ENCODE data around the gene PPIL6.

The PPIL6 gene

DNA sequence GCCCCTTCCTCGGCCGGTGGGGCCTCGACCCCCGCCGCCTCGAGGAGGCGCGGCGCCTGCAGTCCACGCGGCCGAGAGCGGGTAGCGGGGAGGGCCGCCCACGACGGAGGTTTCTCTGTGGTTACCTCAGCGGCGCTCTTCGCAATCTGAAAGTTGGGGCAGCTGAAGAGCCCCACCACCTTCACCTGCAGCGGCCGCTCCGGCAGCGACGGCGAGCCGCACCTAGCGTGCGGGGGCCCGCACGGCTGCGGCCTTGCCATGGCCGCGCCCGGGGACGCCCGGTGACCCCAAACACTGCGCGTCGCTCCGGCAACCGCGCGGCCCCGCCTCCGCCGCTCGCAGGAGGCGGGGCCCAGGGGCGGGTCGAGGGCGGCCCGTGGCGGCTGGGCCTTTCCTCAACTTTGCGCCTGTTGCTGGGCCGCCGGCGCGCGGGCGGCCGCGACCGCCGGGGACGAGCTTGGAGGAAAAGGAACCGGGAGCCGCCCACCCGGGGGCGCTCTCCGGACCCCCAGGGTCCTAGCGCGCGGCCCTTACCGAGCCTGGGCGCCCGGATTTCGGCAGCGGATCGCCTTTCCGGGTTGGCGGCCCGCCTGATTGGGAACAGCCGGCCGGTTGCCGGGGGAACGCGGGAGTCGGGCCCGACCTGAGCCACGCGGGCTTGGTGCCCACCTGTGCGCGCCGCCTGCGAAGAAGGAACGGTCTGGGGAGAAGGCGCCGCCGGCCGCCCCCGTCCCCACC, at the start of gene PPIL6, which contains the start of gene SMPD2:
Gene PPIL6 (minus strand): TSS at position 298 of the 738 bp plus-strand sequence. CDS start 38 bp downstream, at position 260.
Gene SMPD2 (plus strand): TSS at position 394 of the 738 bp plus-strand sequence. CDS start 398 bp downstream, outside the sequence.
- peak; percentile 51 to 54 for DNase-seq (ENCODE audit: low read depth in 2 of 2, low spot score in 1 of 2)

DNA sequence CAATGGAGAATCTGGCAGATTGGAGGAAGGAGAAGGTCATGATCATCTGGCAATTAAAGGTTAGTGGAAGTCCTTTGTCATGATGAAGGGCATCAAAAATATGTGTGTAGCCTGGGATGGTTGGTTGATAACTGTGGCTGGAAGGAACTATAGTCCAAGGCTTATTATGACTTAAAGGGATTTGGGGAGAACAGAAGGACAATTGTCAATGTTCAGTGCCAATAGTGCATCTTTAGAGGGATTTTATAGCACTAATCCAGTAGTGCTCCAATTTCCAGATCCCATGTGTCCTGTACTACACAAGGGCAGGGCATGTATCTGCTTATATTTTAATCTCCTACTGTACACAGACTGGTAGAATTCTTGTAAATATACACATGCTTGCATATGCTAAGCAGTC, 47.6 kb upstream of the PPIL6 start:
- DNase-seq (ENCODE audit: low read depth in 2 of 2, low spot score in 1 of 2), result no peak

DNA sequence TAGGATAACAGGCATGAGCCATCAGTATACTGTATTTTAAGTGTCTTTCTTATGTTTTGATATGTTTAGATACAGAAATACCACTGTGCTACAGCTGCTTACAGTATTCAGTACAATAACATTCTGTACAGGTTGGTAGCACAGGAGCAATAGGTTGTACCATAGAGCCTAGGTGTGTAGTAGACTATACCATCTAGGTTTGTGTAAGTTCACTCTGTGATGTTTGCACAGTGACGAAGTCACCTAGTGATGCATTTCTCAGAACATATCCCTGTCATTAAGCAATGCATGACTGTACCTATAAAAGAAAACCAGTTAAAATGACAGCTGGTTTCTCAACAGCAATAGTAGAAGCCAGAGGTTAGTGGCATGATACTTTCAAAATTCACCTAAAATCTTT, 45.6 kb upstream of the PPIL6 start:
- no peak for DNase-seq (ENCODE audit: low read depth in 2 of 2, low spot score in 1 of 2)

DNA sequence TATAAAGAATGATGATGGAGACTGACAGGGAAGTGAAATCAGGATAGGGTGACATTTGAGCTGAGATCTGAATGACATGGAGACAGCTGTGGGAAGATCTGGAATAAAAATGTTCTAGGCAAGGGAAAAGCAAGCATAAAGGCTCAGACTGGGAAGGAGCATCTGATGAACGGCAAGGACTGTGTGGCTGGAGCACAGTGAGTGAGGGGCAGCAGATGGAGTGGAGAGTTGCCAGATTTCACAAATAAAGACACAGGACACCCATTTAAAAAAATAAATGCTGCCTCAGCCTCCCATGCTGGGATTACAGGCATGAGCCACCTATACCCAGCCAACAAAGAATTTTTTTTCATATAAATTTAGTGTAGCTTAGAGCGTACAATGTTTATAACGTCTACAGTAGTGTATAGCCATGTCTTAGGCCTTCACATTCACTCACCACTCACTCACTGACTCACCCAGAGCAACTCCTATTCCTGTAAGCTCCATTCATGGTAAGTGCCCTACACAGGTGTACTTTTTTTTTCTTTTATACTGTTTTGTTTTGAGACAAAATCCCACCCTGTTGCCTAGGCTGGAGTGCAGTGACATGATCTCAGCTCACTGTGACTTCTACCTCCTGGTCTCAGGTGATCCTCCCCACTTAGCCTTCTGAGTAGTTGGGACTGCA, 45.0 kb upstream of the PPIL6 start:
- no peak for DNase-seq (ENCODE audit: low read depth in 2 of 2, low spot score in 1 of 2)

DNA sequence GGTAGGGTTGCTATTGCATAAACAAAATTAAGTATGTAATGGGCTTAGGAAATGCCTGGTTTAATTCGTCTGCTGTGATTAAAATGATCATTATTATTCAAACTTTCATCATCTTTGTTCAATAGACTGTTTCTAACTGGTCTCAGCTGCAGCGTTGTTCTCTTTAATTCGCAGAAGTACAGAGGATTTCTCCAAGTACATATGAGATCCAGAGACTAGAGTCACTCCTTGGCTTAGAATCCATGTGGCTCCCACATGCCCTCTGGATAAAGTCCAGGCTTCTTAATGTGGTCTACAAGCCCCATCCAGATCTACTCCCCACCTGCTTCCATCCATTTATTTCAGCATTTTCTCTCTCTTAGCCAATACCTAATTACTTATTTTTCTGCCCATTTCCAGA, 43.7 kb upstream of the PPIL6 start:
- no peak for DNase-seq (ENCODE audit: low read depth in 2 of 2, low spot score in 1 of 2)

DNA sequence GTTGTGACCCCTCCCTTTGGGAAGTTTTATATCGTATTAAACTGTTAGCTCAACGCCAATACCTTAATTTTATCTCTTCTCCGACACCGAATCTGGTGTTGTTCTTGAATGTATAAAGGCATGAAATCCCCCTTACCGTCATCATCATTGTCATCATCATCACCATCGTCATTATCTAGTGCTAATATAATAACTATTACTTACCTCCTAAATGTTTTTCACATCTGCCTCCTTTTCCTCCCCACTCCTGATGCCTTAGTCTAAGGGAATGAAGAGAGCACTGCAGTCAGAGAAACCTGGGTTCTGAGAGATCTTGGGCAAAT, 43.3 kb upstream of the PPIL6 start:
- DNase-seq (ENCODE audit: low read depth in 2 of 2, low spot score in 1 of 2), result no peak

DNA sequence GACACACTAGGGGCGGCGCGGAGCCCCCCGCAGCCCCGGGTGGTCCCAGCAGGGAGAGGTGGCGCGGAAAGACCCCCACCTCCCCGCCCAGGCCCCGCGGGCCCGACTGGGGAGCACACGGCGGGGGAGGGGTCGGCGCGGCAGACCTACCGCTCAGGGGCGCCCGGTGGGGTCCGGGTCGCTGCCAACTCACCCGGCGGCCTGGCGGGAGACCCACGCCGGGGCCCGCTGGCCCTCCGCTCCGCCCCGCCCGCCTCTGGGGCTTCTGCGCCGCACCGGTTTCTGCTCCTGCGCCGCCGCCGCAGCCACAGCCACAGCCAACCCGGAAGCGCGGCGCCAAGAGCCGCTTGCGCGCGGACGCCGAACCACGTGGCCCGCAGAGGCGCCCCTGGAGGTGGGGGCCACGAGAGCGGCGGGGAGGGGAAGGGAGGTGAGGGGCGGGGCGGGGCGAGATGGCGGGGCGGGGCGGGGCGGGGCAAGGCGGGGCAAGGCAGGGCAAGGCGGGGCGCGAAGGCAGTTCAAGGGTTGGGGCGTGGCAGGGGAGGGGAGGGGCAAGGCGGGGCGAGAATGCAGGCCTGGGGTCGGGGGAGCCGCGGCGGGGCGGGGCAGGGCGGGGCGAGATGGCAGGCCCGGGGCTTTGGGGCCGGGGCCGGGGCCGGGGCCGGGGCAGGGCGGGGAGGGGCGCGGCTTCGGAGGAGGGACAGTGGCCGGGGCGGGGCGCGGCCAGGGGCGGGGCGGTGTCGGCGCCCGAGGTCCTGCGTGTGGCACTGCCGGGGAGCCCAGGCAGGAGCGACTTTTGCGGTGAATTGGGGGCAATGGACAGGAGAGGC, 42.7 kb upstream of the PPIL6 start, which contains the start of gene ZBTB24:
Gene ZBTB24 (minus strand): TSS at position 315 of the 830 bp plus-strand sequence. CDS start 1,193 bp downstream, outside the sequence.
- peak; percentile 60 to 77 for DNase-seq (ENCODE audit: low read depth in 2 of 2, low spot score in 1 of 2)

DNA sequence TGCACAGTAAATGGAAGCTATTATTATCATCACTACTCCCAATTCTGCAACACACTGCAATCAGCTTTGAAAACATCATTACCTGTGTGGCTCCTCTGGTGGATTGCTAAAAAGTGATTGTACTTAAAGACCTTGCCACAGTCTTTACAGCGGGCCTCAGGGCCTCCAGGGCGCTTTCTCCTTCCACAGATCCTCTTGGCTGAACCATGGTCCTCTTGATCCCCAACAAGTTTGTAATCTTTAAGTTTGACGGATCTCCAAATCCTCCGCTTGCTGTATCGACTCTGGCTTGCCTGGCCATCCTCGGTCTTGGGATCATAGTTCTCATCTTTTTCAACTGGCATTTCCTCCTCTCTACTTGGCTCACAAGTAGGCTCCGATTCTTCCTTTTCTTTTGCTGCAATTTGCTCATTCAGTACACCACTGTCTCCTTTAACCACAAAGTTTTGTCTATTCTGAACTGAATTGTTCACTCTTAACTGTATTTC, 40.6 kb upstream of the PPIL6 start:
- no peak for DNase-seq (ENCODE audit: low read depth in 2 of 2, low spot score in 1 of 2)

DNA sequence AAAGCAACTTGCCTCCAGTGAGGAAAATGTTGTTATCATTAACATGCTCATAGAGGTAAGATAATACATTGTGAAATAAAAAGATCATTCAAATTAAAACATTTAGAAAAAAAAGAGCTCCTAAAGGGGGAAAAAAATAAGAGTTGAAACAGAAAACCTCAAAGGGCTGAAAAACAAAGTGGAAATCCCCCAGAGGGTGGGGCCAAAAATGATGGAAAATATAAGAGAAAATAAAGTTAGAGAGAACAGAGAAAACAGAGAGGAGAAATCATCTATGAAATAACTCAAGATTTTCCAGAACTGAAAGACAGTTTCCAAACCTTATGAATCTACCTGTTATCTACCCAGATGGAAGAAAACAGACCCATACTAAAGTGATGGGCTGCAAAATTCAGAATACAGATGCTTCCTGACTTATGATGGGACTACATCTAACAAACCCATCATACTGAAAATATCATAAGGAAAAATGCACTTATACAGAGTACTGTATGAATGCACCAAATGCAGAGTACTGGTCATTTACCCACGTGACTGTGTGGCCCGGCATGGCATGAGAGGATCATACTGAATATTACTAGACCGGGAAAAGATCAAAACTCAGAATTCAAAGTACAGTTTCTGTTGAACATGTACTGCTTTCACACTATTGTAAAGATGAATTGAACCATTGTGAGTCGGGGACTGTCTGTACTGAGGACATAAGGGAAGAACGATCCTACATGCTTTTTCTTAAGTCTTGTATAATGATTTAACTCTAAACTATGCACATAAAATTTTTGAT, 38.6 kb upstream of the PPIL6 start:
- no peak for DNase-seq (ENCODE audit: low read depth in 2 of 2, low spot score in 1 of 2)

DNA sequence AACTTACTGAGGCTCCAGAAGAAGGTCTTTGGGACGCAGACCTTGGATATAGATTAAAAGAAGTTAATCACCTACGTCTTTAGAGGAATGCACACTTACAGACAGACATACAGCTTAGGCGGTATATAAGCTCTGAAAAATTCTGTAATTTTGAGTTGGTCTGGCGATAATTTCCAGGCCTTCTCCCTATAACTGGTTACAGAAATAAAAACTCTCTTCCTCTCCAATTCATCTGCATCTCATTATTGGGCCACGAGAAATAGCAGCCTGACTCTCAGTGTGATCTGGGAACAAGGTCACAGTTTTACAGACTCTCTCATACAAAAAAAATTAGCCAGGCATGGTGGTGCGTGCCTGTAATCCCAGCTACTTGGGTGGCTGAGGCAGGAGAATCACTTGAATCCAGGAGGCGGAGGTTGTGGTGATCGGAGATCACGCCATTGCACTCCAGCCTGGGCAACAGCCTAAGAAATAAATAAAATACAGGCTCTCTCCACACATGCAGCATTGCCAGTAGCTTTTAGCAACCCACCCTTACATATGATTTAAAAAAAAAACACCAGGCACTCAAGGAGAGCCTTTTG, 37.9 kb upstream of the PPIL6 start:
- DNase-seq (ENCODE audit: low read depth in 2 of 2, low spot score in 1 of 2), result no peak

DNA sequence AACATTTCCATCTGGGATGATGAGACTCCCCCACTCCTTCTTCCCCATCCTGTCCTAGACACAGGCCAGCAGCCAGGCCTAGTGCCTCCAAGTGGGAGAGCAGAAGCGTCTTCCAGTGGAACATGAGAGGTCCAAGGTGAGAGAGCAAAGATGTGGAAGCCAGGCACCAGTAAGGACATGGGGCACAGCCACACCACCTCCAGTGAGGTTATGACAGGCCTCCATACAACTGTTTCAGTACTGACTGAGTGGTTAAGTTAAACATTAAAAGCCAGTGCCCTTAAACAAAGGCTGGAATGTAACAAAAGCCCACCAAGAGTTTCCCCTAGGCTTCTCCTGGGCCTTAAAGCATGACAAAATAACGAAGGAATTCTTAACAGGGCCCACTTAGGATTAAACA, 37.3 kb upstream of the PPIL6 start:
- DNase-seq (ENCODE audit: low read depth in 2 of 2, low spot score in 1 of 2), result no peak

DNA sequence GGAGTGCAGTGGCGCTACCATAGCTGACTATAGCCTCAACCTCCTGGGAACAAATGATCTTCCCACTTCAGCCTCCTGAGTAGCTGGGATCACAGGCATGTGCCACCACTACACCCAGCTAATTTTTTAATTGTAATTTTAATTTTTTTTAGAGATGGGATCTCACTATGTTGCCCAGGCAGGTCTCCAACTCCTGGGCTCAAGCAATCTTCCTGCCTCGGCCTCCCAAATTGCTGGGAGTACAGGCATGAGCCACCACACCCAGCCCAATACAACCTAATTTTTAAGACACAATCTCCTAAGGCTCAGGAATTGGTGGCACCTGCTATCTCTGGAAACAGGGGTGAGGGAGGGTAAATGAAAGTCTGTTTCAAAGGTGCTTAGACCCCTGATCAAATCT, 36.8 kb upstream of the PPIL6 start:
- DNase-seq (ENCODE audit: low read depth in 2 of 2, low spot score in 1 of 2), result no peak

DNA sequence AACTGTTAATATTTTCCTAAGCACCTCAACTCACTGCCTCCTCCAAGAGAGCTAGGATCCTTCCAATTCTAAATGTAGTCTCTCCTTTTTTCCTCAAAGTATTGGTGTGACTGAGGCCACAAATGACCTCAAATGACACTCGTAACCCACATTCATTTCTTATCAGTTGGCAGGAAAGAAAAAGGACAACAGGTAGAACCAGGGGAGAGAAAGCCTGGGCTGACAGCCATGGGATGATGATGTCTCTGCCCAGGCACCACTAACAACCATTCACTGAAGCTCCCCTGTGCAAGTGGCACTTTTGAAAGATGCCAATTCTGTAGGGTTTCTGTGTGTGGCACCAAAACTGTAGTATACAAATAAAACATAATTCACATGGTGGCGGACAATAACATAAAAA, 35.2 kb upstream of the PPIL6 start:
- no peak for DNase-seq (ENCODE audit: low read depth in 2 of 2, low spot score in 1 of 2)

DNA sequence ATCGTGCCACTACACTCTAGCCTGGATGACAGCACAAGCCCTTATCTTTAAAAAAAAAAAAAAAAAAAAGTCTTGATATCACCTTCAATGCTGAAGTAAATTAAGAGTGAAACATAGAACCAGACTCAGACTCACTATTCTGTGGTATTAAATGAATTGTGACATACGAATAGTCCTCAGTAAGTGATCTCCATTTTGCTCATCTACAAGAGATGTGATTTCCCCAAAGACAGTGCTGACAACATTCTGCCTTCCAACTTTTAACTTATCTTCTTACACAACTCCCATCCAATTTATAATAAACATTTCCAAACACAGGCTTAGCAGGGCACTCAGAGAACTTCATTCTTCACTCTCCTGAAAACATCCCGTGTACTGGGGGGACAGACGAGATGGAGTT, 34.6 kb upstream of the PPIL6 start:
- DNase-seq (ENCODE audit: low read depth in 2 of 2, low spot score in 1 of 2), result no peak

DNA sequence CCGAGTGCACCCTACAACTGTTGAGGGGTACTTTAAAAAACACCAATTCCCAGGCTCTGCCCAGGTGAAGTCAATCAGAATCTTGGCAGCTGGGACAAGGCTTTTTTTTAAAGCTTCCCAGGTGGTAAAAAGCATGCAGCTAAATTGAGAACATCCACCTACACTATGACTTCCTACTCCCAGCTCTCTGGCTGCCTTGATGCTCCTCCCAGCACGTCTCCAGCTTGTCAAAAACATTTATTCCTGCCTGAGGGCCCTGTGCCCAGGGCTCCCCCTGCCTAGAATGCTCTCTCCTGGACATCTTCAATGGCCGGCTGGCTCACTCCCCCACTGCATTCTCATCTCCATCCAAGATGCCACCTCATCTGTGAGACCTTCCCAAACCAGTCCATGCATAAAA, 32.7 kb upstream of the PPIL6 start:
- DNase-seq (ENCODE audit: low read depth in 2 of 2, low spot score in 1 of 2), result no peak

DNA sequence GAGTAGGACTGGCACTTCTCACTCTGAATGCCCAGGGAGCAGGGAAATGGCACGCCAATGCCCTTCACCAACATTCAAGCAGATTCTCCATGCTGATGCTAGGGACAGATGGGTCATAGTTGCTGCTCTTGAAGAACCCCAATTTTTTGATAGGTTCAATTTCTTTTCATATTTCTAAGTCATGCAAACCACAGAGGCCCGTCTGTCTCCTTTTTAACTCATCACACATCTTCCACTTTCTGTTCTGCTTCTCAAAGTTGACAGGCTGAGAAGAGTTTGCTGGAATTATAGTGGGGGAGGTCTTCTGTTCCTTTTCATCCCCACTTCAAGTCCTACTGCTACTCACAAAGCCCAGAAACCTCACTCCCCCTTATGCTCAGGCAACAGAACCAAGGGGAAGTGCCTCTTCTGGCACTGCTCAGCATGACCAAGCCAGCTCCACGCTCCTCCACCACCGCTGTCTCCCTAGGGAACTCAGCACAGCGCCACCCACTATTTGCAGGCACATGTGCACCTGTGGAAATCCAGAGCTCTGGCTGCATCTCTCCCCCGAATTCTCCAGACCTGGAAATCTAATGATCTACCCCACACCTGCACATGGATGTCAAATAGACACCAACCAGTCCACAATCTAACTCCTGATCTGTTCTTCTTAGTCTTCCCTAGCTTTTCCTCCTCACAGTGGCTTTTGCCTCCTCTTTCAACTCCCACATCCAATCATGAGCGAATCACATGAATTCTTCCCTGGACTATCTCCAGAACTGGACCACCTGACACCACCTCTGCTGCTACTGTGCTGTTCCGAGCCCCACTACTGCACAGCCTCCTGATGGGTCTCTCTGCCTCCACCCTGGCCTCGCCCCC, 31.9 kb upstream of the PPIL6 start:
- DNase-seq (ENCODE audit: low read depth in 2 of 2, low spot score in 1 of 2), result no peak

DNA sequence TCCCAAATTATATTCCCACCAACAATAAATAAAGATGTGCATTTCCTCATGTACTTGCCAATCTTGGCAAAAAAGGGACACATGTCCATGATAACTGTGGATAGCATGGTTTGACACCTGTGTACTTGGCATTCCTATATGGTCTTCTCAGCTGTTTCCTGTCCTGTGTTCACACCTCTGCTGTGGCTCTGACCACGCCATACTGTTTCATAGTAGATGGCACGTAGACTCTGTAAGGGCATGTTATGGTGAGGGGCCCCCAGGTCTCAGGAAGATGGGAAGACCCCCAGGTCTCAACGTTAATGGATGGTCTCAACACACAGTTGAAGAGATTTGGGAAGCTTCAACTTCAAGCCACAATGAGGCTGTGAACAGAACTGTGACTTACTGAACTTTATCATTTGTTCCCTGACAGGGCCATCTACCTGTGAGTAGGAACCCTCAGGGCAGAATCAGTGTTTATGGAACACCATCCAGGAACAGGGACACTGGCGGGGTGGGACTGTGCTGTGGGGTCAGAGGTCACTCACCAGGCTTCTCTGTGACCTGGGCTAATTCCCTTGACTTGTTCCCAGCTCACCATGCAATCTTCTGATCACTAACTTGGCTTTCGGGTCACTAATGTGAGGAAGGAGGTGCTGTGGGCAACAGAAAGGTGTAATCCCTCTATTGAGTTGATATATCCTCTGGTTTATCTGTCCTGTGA, 30.8 kb upstream of the PPIL6 start:
- no peak for DNase-seq (ENCODE audit: low read depth in 2 of 2, low spot score in 1 of 2)

DNA sequence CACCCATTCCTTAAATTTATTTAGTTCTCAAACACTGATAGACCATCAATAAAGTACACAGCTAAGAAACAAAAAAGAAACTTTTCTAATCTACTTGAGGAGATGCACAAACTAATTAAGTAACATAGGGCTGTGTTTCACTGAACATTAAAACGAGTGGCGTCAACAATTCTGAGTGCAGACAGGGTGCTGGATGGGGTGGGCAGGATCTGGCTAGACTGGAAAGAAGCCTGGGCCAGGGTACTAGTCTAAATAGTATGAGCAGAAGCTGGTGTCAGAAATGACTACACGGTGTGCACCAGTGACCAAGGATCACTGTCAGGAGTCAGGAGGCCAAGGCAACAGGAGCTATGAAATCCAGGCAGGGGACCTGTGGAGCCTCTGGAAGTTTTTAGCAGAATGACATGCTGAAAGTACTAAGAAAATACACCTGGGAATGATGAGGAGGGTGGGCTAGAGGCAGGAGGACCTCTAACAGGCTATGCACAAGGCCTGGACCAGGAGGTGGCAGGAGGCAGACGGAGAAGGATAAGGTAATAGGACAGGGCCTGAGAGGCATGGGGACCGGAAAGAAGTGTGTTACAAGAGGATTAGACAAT, 29.3 kb upstream of the PPIL6 start:
- DNase-seq (ENCODE audit: low read depth in 2 of 2, low spot score in 1 of 2), result no peak

DNA sequence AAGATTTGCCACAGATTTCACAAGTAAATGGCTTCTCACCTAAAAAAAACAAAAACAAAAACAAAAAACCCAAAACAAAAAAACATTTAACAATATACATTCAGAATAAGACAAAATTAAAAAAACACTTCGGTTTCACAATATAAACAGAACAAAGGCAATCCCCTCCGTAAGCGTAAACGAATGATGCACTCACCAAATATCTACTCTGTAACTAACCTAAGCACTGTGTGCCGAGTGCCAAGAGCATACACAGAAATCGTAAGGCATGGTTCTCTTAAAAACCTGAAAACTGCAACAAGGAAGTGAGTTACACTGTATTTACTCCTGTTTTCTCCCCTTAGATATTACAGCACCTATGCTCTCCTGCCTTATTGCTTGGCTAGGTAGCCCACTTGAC, 27.3 kb upstream of the PPIL6 start:
- no peak for DNase-seq (ENCODE audit: low read depth in 2 of 2, low spot score in 1 of 2)
